HG03196 (cell line): ENCODE data around the gene TNS3.
"Not testable (repeated sequence)": the region's sequence is repeated elsewhere in the genome, so short reads cannot be mapped to it uniquely, and the experiment has no call there.

Experiments
- ATAC-seq: cut with Tn5 transposase; IDR thresholded peaks from one replicate; pipeline ENCODE4 v1.9.1; 2021; ENCODE audit not compliant: unreplicated experiment

TNS3 gene

GRCh38 chr7:47581804-47582763 lies at the start of gene TNS3:
TSS of gene TNS3 (minus strand) at chr7:47582111. CDS start at chr7:47439636, 142,475 bp downstream.
- ATAC-seq: no peak

DNA sequence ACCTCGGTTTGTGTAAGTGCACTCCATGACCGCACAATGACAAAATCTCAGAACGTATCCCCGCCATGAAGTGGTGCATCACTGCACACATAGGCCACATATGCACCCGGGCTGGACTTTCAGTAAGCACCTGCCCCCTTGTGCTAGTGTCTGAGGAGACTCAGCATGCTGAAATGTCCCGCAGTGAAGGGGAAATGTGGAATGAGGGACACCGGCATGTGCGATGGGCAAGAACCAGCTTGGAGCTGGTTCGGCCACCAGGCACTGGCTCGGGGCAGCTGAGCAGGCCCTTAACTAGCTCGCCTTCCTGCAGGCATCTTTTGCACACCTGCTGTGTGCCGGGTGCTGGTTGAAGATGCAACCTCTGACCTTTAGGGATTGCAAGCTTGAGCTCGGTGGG lies 49.8 kb upstream of the TNS3 start:
- no peak for ATAC-seq

DNA sequence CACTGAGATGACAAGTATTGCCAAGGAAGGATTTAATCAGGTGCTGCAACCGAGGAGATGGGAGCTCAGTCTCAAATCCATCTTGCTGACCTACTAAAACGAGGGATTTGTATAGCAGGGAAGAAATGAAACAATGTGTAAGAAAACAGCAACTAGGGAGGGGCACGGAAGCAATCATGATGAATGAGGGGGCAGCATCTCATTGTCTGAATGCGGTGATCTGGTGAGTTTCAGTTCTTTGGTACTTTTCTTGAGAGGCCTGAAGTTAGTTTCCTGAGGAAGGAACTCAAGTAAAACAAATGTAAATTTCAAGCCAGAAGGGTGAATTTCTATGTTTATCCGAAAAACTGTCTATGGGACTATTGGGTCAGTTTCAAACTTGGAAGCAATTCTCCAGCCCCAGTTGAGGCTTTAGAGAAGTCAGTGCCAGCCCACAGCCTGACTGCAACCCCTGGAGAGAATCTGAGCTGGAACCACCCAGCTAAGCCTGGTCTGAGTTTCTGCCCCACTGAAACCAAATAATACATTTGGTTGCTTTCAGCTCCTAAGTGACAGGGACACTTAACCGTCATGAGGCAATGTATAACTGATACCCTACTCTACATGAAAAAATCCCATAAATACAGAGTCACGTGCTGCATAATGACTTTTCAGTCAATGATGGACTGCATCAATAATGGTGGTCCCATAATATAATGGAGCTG lies 45.8 kb upstream of the TNS3 start:
- peak; percentile 62 for ATAC-seq

GRCh38 chr7:47625861-47626715 lies 44.2 kb upstream of the TNS3 start:
- no peak for ATAC-seq

- no peak for ATAC-seq
Measured at GRCh38 chr7:47624689-47625088, 42.8 kb upstream of the TNS3 start.

DNA sequence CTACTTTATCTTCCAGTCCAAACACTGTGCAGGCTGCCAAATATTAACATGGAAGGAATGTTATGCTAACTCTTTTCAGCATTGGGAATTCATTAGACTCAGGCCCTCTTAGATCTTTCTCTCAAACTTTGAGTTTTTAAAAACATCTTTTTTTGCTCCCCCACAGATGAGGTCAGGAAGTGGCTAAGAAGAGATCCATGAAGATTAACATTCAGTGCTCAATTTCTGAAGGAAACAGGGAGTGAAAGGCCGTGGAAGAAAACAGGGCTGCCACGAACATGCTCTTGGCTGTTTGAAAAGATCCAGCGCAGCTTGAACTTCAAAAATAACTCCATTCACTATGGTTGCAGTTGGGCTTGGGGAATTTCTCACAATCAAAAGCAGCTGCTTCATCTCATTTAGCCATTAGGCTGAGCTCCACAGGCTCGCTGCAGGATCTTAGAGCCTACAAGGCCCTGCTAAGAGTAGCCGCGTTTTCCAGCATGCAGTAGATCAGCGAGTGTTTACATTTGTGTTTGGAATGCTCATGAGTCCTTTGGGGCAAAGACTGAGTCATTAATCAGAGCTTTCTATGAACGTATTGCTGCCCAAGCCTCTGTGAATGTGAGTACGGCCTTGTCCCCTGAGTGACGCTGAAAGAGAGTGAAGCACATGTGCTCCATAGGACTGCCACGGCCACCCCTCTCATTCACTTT lies 41.2 kb upstream of the TNS3 start:
- no peak for ATAC-seq

- no peak for ATAC-seq
Measured at GRCh38 chr7:47622586-47622945, 40.7 kb upstream of the TNS3 start.

- no peak for ATAC-seq
Measured at GRCh38 chr7:47621979-47622561, 40.2 kb upstream of the TNS3 start.

DNA sequence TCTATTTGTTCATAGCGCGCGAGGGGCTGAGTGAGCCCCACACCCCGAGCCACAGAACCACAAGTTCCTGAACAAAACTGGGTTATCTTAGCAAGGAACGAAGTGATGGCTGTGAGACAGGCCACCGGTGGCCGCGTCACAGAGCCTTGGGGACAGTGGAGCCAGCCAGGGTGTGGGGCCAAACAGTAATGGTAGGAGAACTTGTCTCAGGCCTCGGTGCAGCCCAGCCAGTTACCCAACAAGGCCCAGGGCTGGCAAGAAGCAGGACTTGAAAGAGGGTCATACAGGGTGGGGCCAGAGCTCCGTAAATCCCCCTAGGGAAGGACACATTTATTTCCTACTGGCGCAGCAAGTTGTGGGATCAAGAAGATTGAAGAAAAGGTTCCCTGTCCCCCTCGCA lies 39.4 kb upstream of the TNS3 start:
- ATAC-seq: no peak

- no peak for ATAC-seq
Measured at GRCh38 chr7:47619806-47620205, 37.9 kb upstream of the TNS3 start.

GRCh38 chr7:47617131-47617530 lies 35.2 kb upstream of the TNS3 start:
- ATAC-seq: no peak

GRCh38 chr7:47614450-47614849 lies 32.5 kb upstream of the TNS3 start:
- no peak for ATAC-seq

DNA sequence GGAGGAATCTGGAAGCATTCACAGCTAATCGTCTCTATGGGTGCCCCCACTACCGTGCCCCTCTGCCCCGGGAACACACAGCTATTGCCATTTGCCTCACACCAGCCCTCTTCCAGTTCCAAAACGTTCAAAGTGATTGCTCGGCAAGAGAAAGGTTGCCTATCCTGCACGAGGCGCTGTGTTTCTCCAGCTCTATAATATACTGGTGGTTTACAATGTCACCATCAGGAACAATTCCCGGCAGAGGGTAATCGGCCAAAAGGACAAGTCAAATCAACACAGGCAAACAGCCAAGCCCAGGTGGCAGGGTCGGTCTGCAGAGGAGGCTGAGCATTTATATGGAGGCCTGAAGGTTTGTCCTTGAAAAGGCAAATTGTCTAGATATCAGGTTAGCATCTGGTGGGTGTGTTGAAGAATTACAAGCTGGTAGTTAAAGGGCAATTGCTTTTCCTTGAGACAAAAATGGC lies 29.2 kb upstream of the TNS3 start:
- ATAC-seq: no peak

DNA sequence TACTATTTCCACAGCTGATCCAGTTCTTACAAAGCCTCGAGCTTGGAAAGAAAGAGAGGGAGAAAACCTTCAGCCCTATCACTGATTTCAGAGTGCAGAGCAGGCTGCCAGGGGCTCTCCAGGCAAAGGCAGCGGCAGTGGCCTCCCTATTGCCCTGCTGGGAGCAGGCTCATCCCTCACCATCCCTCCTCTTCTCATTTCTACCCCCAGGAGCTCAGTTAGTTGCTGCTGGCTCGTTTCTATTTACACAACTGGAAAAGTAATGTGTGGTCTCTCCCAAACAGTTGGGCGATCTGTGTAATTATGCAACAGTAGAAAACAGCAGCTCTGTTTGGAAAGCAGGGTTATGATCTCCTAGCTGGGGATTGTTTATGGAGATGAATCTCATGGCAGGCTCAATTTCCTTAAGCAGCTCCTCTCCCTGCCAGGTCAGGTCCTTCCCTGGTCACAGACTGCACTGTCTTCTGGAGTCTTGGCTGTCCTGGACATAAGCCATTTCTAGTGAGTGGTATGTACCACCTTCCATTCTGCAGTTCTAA lies 28.7 kb upstream of the TNS3 start:
- no peak for ATAC-seq

GRCh38 chr7:47609803-47610452 lies 28.0 kb upstream of the TNS3 start:
- no peak for ATAC-seq

GRCh38 chr7:47606593-47607046 lies 24.7 kb upstream of the TNS3 start:
- not testable (repeated sequence) for ATAC-seq

DNA sequence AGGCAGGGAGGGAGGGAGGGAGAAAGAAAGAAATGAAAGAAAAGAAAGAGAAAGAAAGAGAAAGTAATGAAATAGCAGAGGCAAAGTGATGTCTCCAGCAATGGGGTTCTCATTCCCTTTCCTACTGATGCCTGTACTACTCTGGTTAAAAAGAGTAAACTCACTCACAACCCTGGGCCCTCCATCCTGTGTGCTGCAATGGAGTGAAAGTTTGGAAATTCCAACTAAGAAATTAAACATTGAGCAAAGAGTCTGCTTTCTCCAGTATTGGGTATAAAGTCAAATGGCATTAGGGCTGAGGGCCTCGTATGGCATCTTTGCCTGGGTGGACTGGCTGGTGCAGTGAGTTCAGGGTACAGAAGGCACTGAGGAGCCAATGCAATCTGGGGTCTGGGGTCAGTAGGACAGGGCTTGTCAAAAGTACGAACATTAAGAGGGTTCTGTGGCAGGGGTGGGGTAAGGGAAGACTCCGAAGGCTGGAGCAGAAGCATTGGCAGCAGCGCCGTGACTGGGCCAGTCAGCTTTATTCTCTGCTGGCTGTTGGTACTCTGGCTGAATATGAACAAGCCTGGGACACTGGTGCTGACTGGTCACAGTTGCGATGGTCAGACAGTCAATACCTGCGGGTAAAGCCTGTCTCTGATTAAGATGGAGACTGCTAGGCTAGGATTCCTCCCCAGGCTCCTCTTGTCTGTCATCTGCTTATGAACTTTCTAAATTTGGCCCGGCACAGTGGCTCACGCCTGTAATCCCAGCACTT lies 24.1 kb upstream of the TNS3 start:
- ATAC-seq: no peak

DNA sequence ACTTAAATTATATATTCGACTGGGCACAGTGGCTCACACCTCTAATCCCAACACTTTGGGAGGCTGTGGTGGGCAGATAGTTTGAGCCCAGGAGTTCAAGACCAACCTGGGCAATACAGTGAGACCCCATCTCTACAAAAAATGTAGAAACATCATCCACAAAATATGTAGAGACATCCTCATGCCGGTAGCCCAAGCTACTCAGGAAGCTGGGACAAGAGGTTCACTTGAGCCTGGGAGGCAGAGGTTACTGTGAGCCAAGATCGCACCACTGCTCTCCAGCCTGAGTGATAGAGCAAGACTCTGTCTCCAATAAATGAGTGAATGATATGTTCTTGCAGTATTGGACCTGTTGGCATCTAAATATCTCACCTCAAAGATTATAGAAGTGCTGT lies 22.6 kb upstream of the TNS3 start:
- ATAC-seq: no peak
